NCI-H82 treated with DMSO at 0.1 percent for 48 hours (cell line): Measurements from ENCODE around the gene KLHL6.

Experiments used
- DNase-seq: peaks from one replicate; lab custom pipeline; 2025; ENCODE audit not compliant: unreplicated experiment; lab: John Stamatoyannopoulos, UW

The KLHL6 gene

GRCh38 chr3:183508821-183509220 is 46.7 kb downstream of the KLHL6 start:
- DNase-seq: no peak

- DNase-seq: no peak
Measured at GRCh38 chr3:183507551-183507950, 48.0 kb downstream of the KLHL6 start.

- DNase-seq: no peak
Measured at GRCh38 chr3:183506674-183507320, 48.7 kb downstream of the KLHL6 start.

- DNase-seq: no peak
Measured at GRCh38 chr3:183504597-183504996, 50.9 kb downstream of the KLHL6 start.

GRCh38 chr3:183503746-183504145 is 51.8 kb downstream of the KLHL6 start:
- DNase-seq: no peak

- DNase-seq: peak; percentile 13
Measured at GRCh38 chr3:183502237-183503181, 53.0 kb downstream of the KLHL6 start.

GRCh38 chr3:183500981-183501704 is 54.4 kb downstream of the KLHL6 start:
- no peak for DNase-seq

- no peak for DNase-seq
Measured at GRCh38 chr3:183500319-183500718, 55.2 kb downstream of the KLHL6 start.

- no peak for DNase-seq
Measured at GRCh38 chr3:183498634-183499033, 56.9 kb downstream of the KLHL6 start.

GRCh38 chr3:183497313-183497712 is 58.2 kb downstream of the KLHL6 start:
- no peak for DNase-seq

- DNase-seq: no peak
Measured at GRCh38 chr3:183496311-183496710, 59.2 kb downstream of the KLHL6 start.

- DNase-seq: no peak
Measured at GRCh38 chr3:183494341-183494740, 61.2 kb downstream of the KLHL6 start.

GRCh38 chr3:183493296-183494045 is 62.0 kb downstream of the KLHL6 start:
- no peak for DNase-seq

- DNase-seq: no peak
Measured at GRCh38 chr3:183492849-183493179, 62.7 kb downstream of the KLHL6 start.

GRCh38 chr3:183491923-183492848 is 63.3 kb downstream of the KLHL6 start:
- no peak for DNase-seq

GRCh38 chr3:183491109-183491922 is 64.2 kb downstream of the KLHL6 start:
- no peak for DNase-seq

- no peak for DNase-seq
Measured at GRCh38 chr3:183490653-183491052, 64.9 kb downstream of the KLHL6 start.

- no peak for DNase-seq
Measured at GRCh38 chr3:183490211-183490601, 65.3 kb downstream of the KLHL6 start.
